A549 (cell line): ENCODE data around the gene FZD4.

ENCODE experiments used
- CHD4 ChIP-seq: fragments of 200-600 bp; sonication (generic); IDR thresholded peaks from 2 replicates; pipeline ENCODE4 v1.6.1; 2016; ENCODE audit warnings: antibody characterized with exemption, mild to moderate bottlenecking, borderline replicate concordance
- CTCF ChIP-seq: fragments of >200 bp; sonication (Bioruptor Twin); formaldehyde crosslinking; IDR thresholded peaks from 3 replicates; pipeline ENCODE4 v1.5.1; 2016
- E2F6 ChIP-seq: IDR thresholded peaks from 2 replicates; pipeline ENCODE4 v1.6.1; 2012; ENCODE audit warnings: low read depth, borderline replicate concordance
- EP300 ChIP-seq, 2 experiments: fragments of >200 bp; sonication (Bioruptor Twin); formaldehyde crosslinking; IDR thresholded peaks; 2 replicates in 1 of 2; 3 replicates in 1 of 2; pipeline ENCODE4 v1.6.1; 2016 to 2017
- MYC ChIP-seq: IDR thresholded peaks from 2 replicates; pipeline ENCODE4 v1.6.1; 2012; ENCODE audit warnings: mild to moderate bottlenecking, inconsistent platforms, low read length, improper control_type of control experiment, borderline replicate concordance
- RARB ChIP-seq: fragments of 250-450 bp; sonication (Bioruptor Pico); IDR thresholded peaks from 2 replicates; pipeline ENCODE4 v1.8.0; 2021; ENCODE audit warnings: mild to moderate bottlenecking, moderate library complexity
- SMC3 ChIP-seq: fragments of >200 bp; sonication (Bioruptor Twin); formaldehyde crosslinking; IDR thresholded peaks from 3 replicates; pipeline ENCODE4 v1.6.1; 2018; ENCODE audit warnings: inconsistent platforms
- SREBF2 ChIP-seq: fragments of 450-650 bp; IDR thresholded peaks from 2 replicates; pipeline ENCODE4 v1.6.1; 2014; ENCODE audit warnings: mild to moderate bottlenecking, moderate library complexity

DNA sequence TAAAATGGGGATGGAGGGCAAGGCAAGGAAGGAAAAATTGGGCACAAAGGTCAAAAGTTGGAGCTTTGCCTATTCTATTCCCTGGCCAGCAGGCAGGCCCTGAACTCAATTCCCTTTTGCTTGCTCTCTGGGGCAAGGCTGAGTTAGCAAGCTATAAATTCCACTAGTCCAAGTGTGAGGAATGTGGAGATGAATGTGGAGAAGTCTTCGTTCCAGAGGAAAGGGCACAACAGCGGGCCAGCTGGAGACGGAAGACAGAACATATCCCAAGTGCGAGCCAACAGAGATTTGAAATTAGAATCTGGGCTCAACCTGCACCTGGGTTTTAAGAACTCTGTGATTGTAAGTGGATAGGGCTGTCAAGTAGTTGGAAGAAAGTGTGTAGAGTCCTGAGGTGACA is 29.5 kb upstream of the FZD4 start:
- TF ChIP-seq CTCF (no peak), RARB (CRISPR knock-in tag) (no peak), CHD4 (no peak), SREBF2 (no peak), MYC (no peak), SMC3 (no peak), EP300 (IDR thresholded peaks at IDR 0.05) (no peak), E2F6 (no peak)
